ENCODE data around the gene BRCC3.

The BRCC3 gene

GRCh38 chrX:155046129-155046810 is 25.0 kb upstream of the BRCC3 start:
- no peak overlapping the region for H3K9ac ChIP-seq (ENCODE audit: low read length)
- DNase-seq (ENCODE audit: low read depth) = no peak
- H3K9me3 ChIP-seq (ENCODE audit: control insufficient read depth, low read length) = no peaks in the 10 kb centered on the region
- peaks cover 9% of the 10 kb centered on the region for H3K4me1 ChIP-seq (ENCODE audit: control insufficient read depth, insufficient read depth, low read length)
- no peak overlapping the region for H3K4me3 ChIP-seq (ENCODE audit: low read length)
- H3K27me3 ChIP-seq (replicated peaks; ENCODE audit: control insufficient read depth, insufficient read depth, low read length) = no peaks in the 10 kb centered on the region
- H3K36me3 ChIP-seq (ENCODE audit: control insufficient read depth, insufficient read depth, low read length, severe bottlenecking) = peaks cover 19% of the 10 kb centered on the region

GRCh38 chrX:155046811-155047528 is 24.3 kb upstream of the BRCC3 start:
- H3K27me3 ChIP-seq (replicated peaks; ENCODE audit: control insufficient read depth, insufficient read depth, low read length) = no peaks in the 10 kb centered on the region
- H3K4me1 ChIP-seq (ENCODE audit: control insufficient read depth, insufficient read depth, low read length) = peaks cover 9% of the 10 kb centered on the region
- peaks cover 24% of the 10 kb centered on the region for H3K36me3 ChIP-seq (ENCODE audit: control insufficient read depth, insufficient read depth, low read length, severe bottlenecking)
- H3K9me3 ChIP-seq (ENCODE audit: control insufficient read depth, low read length) = no peaks in the 10 kb centered on the region
- H3K4me3 ChIP-seq (ENCODE audit: low read length) = no peak overlapping the region
- no peak overlapping the region for H3K9ac ChIP-seq (ENCODE audit: low read length)
- no peak for DNase-seq (ENCODE audit: low read depth)

GRCh38 chrX:155048977-155049619 is 22.2 kb upstream of the BRCC3 start:
- DNase-seq (ENCODE audit: low read depth) = peak; percentile 57

GRCh38 chrX:155052738-155053498 is 18.4 kb upstream of the BRCC3 start:
- Histone ChIP-seq H3K4me1 (ENCODE audit: control insufficient read depth, insufficient read depth, low read length) (peaks cover 14% of the 10 kb centered on the region), H3K4me3 (ENCODE audit: low read length) (no peak overlapping the region), H3K36me3 (ENCODE audit: control insufficient read depth, insufficient read depth, low read length, severe bottlenecking) (peaks cover 15% of the 10 kb centered on the region), H3K9me3 (ENCODE audit: control insufficient read depth, low read length) (no peaks in the 10 kb centered on the region), H3K9ac (ENCODE audit: low read length) (no peak overlapping the region), H3K27me3 (replicated peaks; ENCODE audit: control insufficient read depth, insufficient read depth, low read length) (no peaks in the 10 kb centered on the region)
- no peak for DNase-seq (ENCODE audit: low read depth)

More at GRCh38 chrX:155048977-155049619, 22.2 kb upstream of the BRCC3 start:
- H3K9me3 ChIP-seq (ENCODE audit: control insufficient read depth, low read length) = no peaks in the 10 kb centered on the region
- H3K9ac ChIP-seq (ENCODE audit: low read length) = no peak overlapping the region
- H3K27me3 ChIP-seq (replicated peaks; ENCODE audit: control insufficient read depth, insufficient read depth, low read length) = no peaks in the 10 kb centered on the region
- H3K36me3 ChIP-seq (ENCODE audit: control insufficient read depth, insufficient read depth, low read length, severe bottlenecking) = peaks cover 25% of the 10 kb centered on the region
- peak overlapping the region; percentile 34 for H3K4me3 ChIP-seq (ENCODE audit: low read length)
- peaks cover 9% of the 10 kb centered on the region for H3K4me1 ChIP-seq (ENCODE audit: control insufficient read depth, insufficient read depth, low read length)

GRCh38 chrX:155053656-155054055 is 17.7 kb upstream of the BRCC3 start:
- no peak overlapping the region for H3K9ac ChIP-seq (ENCODE audit: low read length)
- H3K9me3 ChIP-seq (ENCODE audit: control insufficient read depth, low read length) = no peaks in the 10 kb centered on the region
- H3K27me3 ChIP-seq (replicated peaks; ENCODE audit: control insufficient read depth, insufficient read depth, low read length) = no peaks in the 10 kb centered on the region
- no peak overlapping the region for H3K4me3 ChIP-seq (ENCODE audit: low read length)
- H3K4me1 ChIP-seq (ENCODE audit: control insufficient read depth, insufficient read depth, low read length) = peaks cover 8% of the 10 kb centered on the region
- no peak for DNase-seq (ENCODE audit: low read depth)
- H3K36me3 ChIP-seq (ENCODE audit: control insufficient read depth, insufficient read depth, low read length, severe bottlenecking) = peaks cover 10% of the 10 kb centered on the region

GRCh38 chrX:155054255-155054654 is 17.1 kb upstream of the BRCC3 start:
- Histone ChIP-seq H3K4me3 (ENCODE audit: low read length) (no peak overlapping the region), H3K27me3 (replicated peaks; ENCODE audit: control insufficient read depth, insufficient read depth, low read length) (no peaks in the 10 kb centered on the region), H3K4me1 (ENCODE audit: control insufficient read depth, insufficient read depth, low read length) (peaks cover 5% of the 10 kb centered on the region), H3K9ac (ENCODE audit: low read length) (no peak overlapping the region), H3K9me3 (ENCODE audit: control insufficient read depth, low read length) (no peaks in the 10 kb centered on the region), H3K36me3 (ENCODE audit: control insufficient read depth, insufficient read depth, low read length, severe bottlenecking) (peaks cover 10% of the 10 kb centered on the region)
- no peak for DNase-seq (ENCODE audit: low read depth)

GRCh38 chrX:155055494-155055893 is 15.8 kb upstream of the BRCC3 start:
- Histone ChIP-seq H3K9ac (ENCODE audit: low read length) (no peak overlapping the region), H3K36me3 (ENCODE audit: control insufficient read depth, insufficient read depth, low read length, severe bottlenecking) (peaks cover 10% of the 10 kb centered on the region), H3K4me1 (ENCODE audit: control insufficient read depth, insufficient read depth, low read length) (peaks cover 5% of the 10 kb centered on the region), H3K27me3 (replicated peaks; ENCODE audit: control insufficient read depth, insufficient read depth, low read length) (no peaks in the 10 kb centered on the region), H3K4me3 (ENCODE audit: low read length) (no peak overlapping the region), H3K9me3 (ENCODE audit: control insufficient read depth, low read length) (no peaks in the 10 kb centered on the region)
- no peak for DNase-seq (ENCODE audit: low read depth)

- no peak for DNase-seq (ENCODE audit: low read depth)
- H3K27me3 ChIP-seq (replicated peaks; ENCODE audit: control insufficient read depth, insufficient read depth, low read length) = no peaks in the 10 kb centered on the region
- H3K4me1 ChIP-seq (ENCODE audit: control insufficient read depth, insufficient read depth, low read length) = peaks cover 5% of the 10 kb centered on the region
- H3K4me3 ChIP-seq (ENCODE audit: low read length) = no peak overlapping the region
- H3K36me3 ChIP-seq (ENCODE audit: control insufficient read depth, insufficient read depth, low read length, severe bottlenecking) = peaks cover 10% of the 10 kb centered on the region
- H3K9me3 ChIP-seq (ENCODE audit: control insufficient read depth, low read length) = no peaks in the 10 kb centered on the region
- H3K9ac ChIP-seq (ENCODE audit: low read length) = peak overlapping the region; percentile 20
These were observed 14.8 kb upstream of the BRCC3 start for GRCh38 chrX:155056471-155056870.

GRCh38 chrX:155056877-155057792 is 14.2 kb upstream of the BRCC3 start:
- H3K9me3 ChIP-seq (ENCODE audit: control insufficient read depth, low read length) = no peaks in the 10 kb centered on the region
- peak overlapping the region; percentile 20 for H3K9ac ChIP-seq (ENCODE audit: low read length)
- H3K27me3 ChIP-seq (replicated peaks; ENCODE audit: control insufficient read depth, insufficient read depth, low read length) = no peaks in the 10 kb centered on the region
- H3K36me3 ChIP-seq (ENCODE audit: control insufficient read depth, insufficient read depth, low read length, severe bottlenecking) = peaks cover 4% of the 10 kb centered on the region
- peak; percentile 74 for DNase-seq (ENCODE audit: low read depth)
- H3K4me1 ChIP-seq (ENCODE audit: control insufficient read depth, insufficient read depth, low read length) = peaks cover 5% of the 10 kb centered on the region
- peak overlapping the region; percentile 39 for H3K4me3 ChIP-seq (ENCODE audit: low read length)

- Histone ChIP-seq H3K4me1 (ENCODE audit: control insufficient read depth, insufficient read depth, low read length) (peaks cover 16% of the 10 kb centered on the region), H3K36me3 (ENCODE audit: control insufficient read depth, insufficient read depth, low read length, severe bottlenecking) (no peaks in the 10 kb centered on the region), H3K9ac (ENCODE audit: low read length) (no peak overlapping the region), H3K27me3 (replicated peaks; ENCODE audit: control insufficient read depth, insufficient read depth, low read length) (no peaks in the 10 kb centered on the region), H3K4me3 (ENCODE audit: low read length) (no peak overlapping the region), H3K9me3 (ENCODE audit: control insufficient read depth, low read length) (no peaks in the 10 kb centered on the region)
- DNase-seq (ENCODE audit: low read depth) = no peak
These were observed 9.5 kb upstream of the BRCC3 start for GRCh38 chrX:155061760-155062159.

Measured in adipocyte (in vitro differentiated cells).